ENCODE data around the gene TMEM170B.

TMEM170B gene

GRCh38 chr6:11552442-11552841 lies 14.9 kb downstream of the TMEM170B start:
- TF ChIP-seq, protein P1, sequence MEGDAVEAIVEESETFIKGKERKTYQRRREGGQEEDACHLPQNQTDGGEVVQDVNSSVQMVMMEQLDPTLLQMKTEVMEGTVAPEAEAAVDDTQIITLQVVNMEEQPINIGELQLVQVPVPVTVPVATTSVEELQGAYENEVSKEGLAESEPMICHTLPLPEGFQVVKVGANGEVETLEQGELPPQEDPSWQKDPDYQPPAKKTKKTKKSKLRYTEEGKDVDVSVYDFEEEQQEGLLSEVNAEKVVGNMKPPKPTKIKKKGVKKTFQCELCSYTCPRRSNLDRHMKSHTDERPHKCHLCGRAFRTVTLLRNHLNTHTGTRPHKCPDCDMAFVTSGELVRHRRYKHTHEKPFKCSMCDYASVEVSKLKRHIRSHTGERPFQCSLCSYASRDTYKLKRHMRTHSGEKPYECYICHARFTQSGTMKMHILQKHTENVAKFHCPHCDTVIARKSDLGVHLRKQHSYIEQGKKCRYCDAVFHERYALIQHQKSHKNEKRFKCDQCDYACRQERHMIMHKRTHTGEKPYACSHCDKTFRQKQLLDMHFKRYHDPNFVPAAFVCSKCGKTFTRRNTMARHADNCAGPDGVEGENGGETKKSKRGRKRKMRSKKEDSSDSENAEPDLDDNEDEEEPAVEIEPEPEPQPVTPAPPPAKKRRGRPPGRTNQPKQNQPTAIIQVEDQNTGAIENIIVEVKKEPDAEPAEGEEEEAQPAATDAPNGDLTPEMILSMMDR (IDR thresholded peaks at IDR 0.05; ENCODE audit: low read depth, low read length), result no peak
- no peak overlapping the region for H3K4me3 ChIP-seq (replicated peaks in 1 of 2; ENCODE audit: low read depth in 2 of 2, low read length in 2 of 2)
- DNase-seq (ENCODE audit: low read depth in 2 of 2), result no peak

- H3K4me3 ChIP-seq (replicated peaks in 1 of 2; ENCODE audit: low read depth in 2 of 2, low read length in 2 of 2), result no peak overlapping the region
- TF ChIP-seq, protein P1 (IDR thresholded peaks at IDR 0.05; ENCODE audit: low read depth, low read length), result no peak
- no peak for DNase-seq (ENCODE audit: low read depth in 2 of 2)
These were observed 16.3 kb downstream of the TMEM170B start for GRCh38 chr6:11553824-11554223.

DNA sequence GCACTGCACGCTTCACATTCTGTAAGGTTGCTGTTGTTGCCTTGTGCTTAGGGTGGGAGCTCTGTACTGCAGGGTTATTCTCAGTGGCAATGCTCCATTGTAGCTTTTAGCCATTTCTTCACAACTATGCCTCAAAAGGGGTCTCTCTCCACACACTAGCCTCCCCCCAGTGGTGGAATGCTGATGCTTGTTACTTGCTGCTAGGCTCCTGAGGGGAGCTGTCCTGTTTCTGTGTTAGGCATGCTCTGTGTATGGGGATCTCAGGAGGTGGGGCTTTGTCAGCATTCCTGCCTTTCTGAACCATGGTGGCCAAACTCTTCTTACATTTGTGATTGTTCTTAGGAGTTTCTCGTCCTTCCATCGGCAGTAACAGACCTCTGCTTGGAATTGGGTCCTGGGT lies 18.8 kb downstream of the TMEM170B start:
- TF ChIP-seq, protein P1 (IDR thresholded peaks at IDR 0.05; ENCODE audit: low read depth, low read length), result no peak
- no peak overlapping the region for H3K4me3 ChIP-seq (replicated peaks in 1 of 2; ENCODE audit: low read depth in 2 of 2, low read length in 2 of 2)
- DNase-seq (ENCODE audit: low read depth in 2 of 2), result no peak

GRCh38 chr6:11563793-11564192 lies 26.2 kb downstream of the TMEM170B start:
- no peak overlapping the region for H3K4me3 ChIP-seq (replicated peaks in 1 of 2; ENCODE audit: low read depth in 2 of 2, low read length in 2 of 2)
- TF ChIP-seq, protein P1 (IDR thresholded peaks at IDR 0.05; ENCODE audit: low read depth, low read length), result no peak
- no peak for DNase-seq (ENCODE audit: low read depth in 2 of 2)

DNA sequence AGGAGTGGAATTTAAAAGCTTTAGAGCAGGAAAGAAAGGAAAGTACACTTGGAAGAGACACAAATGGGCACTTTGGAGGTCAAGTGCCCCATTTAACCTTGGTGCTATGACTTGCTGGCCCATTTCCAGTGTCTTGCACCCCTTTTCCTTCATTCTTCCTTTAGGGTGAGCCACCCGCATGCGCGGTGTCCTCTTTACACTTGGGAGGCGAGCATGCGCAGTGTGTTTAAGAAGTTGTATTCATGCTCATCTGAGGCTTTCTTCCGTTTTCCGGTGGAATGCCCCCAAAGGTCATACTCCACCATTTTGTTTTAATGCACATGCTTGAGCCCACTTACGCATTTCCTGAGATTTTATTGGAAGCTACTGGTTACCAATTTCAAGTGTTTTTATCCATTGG lies 29.1 kb downstream of the TMEM170B start:
- no peak for DNase-seq (ENCODE audit: low read depth in 2 of 2)
- TF ChIP-seq, protein P1 (IDR thresholded peaks at IDR 0.05; ENCODE audit: low read depth, low read length), result no peak
- no peak overlapping the region for H3K4me3 ChIP-seq (replicated peaks in 1 of 2; ENCODE audit: low read depth in 2 of 2, low read length in 2 of 2)

GRCh38 chr6:11571073-11571472 lies 33.5 kb downstream of the TMEM170B start:
- no peak for DNase-seq (ENCODE audit: low read depth in 2 of 2)
- TF ChIP-seq, protein P1 (IDR thresholded peaks at IDR 0.05; ENCODE audit: low read depth, low read length), result no peak
- no peak overlapping the region for H3K4me3 ChIP-seq (replicated peaks in 1 of 2; ENCODE audit: low read depth in 2 of 2, low read length in 2 of 2)

DNA sequence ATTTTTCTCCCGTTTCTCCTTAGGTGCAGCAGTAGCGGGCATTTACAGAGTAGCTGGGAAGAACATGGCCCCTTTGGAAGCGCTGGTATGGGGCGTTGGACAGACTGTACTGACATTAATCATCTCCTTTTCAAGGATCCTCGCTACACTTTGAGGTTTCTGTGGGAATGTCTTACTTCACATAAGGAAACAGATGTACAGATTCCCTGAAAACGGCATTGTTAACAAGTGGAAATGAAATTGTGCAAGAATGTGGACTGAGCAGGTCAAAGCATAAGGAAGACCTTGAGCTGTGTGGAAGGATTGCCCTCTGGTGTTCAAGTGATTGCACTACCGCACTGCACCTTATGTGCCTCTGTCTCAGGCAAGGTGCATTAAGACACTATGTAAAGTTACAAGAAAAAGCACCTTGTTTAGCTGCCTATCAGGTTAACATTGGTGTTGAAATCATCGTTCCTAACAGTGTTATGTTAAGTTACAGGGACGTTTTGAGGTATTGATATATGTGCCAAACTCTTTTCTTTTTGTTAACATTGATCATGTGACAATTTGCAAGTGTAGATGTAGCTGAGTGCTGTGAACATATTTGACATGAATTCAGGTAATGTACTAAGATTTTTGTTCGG lies 38.0 kb downstream of the TMEM170B start:
- TF ChIP-seq, protein P1 (IDR thresholded peaks at IDR 0.05; ENCODE audit: low read depth, low read length), result peak; percentile 95
- peak; percentile 87 to 91 for DNase-seq (ENCODE audit: low read depth in 2 of 2)
- no peak overlapping the region for H3K4me3 ChIP-seq (replicated peaks in 1 of 2; ENCODE audit: low read depth in 2 of 2, low read length in 2 of 2)
